22Rv1 (cell line): ENCODE data around the gene CD1D.

Experiments
- H3K27ac ChIP-seq: fragments of 450-650 bp; 2 replicates; pipeline ENCODE4 v1.5.1; 2017
- CTCF ChIP-seq: fragments of 450-650 bp; IDR thresholded peaks from 2 replicates; pipeline ENCODE4 v1.5.1; 2017; ENCODE audit warnings: mild to moderate bottlenecking
- ZFX ChIP-seq: fragments of 450-650 bp; IDR thresholded peaks from 2 replicates; pipeline ENCODE4 v1.6.1; 2017; ENCODE audit warnings: antibody characterized with exemption, borderline replicate concordance

Gene CD1D

GRCh38 chr1:158180741-158181576 is at the start of gene CD1D:
CD1D (plus strand) TSS chr1:158180895; CDS start chr1:158181102, 207 bp downstream.
- H3K27ac ChIP-seq: no peak within 1 kb of the TSS
- TF ChIP-seq ZFX (no peak), CTCF (no peak)

GRCh38 chr1:158131217-158131616 is 49.5 kb upstream of the CD1D start:
- no peak for TF ChIP-seq CTCF
- no peak for TF ChIP-seq ZFX
- no peak overlapping the region for H3K27ac ChIP-seq

GRCh38 chr1:158140764-158141192 is 39.9 kb upstream of the CD1D start:
- TF ChIP-seq ZFX (no peak), CTCF (no peak)
- H3K27ac ChIP-seq: no peak overlapping the region

GRCh38 chr1:158145173-158145719 is 35.4 kb upstream of the CD1D start:
- no peak overlapping the region for H3K27ac ChIP-seq
- no peak for TF ChIP-seq ZFX
- no peak for TF ChIP-seq CTCF

GRCh38 chr1:158146165-158146564 is 34.5 kb upstream of the CD1D start:
- TF ChIP-seq CTCF: no peak
- no peak for TF ChIP-seq ZFX
- no peak overlapping the region for H3K27ac ChIP-seq

GRCh38 chr1:158146739-158147138 is 34.0 kb upstream of the CD1D start:
- no peak for TF ChIP-seq CTCF
- H3K27ac ChIP-seq: no peak overlapping the region

GRCh38 chr1:158147401-158147800 is 33.3 kb upstream of the CD1D start:
- TF ChIP-seq CTCF: no peak
- no peak for TF ChIP-seq ZFX
- H3K27ac ChIP-seq: no peak overlapping the region
